ENCODE data around the gene SOX9.
"Not testable (repeated sequence)": the region's sequence is repeated elsewhere in the genome, so short reads cannot be mapped to it uniquely, and the experiment has no call there.

Gene SOX9

DNA sequence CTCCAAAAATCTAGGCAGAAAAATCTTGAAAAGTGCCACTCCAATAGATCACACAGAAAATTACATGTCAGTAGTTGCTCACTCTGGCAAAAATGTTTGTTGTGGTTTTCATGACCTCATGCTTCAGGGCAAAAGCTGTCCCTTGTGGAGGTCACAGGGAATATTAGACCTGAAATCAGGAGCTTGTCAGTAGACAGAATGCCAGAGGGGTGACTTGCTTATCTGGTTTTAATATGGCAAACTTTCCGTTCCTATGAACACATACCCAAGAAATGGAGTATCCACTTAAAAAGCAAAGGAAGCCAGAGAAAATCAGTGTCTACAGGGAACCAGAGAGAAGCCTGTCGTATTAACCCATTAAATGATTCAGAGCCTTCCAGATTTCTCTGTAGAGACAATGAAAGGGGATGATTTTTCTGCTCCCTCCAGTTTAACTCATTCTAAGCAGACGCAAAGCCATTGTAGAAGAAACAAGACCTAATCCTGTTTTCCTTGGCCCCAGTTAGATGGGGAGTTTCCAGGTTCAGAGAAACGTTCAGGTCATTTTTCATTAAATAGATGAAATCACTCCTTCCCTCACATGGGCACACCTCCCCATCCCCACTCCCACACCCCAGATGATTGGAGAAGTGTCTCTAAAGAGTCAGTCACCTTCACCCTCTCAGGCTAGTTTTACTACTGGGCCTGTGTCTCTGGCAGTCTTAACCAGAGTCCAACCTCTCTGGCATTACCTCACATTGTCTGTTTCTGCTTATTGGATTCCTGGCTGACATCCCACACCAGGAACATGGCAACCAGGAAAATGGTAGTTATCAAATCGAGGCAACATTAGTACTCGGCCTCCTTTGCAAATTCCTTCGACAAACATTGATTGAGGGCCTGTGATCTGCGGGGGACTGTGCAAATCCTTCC lies 6.0 kb downstream of the SOX9 start:
- DNase-seq: peak; percentile 76

DNA sequence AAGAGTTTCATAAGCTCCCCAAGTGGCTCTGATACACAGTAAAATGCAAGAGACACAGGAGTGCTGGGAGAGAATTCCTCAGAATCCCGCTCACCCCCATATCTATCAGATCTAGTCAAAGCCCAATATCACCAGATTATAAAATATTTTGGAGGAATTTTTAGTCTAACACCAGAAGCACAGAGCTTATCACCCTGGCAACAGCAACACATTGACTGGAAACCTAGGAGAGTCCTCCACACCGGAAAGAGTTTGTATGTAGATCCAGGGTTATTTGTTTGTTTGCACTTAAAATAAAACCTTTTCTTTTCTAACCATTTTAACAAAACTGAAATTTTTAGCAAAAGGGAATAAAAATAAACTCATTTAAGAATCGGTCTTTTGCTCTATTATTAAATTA lies 7.2 kb downstream of the SOX9 start:
- DNase-seq: no peak

- DNase-seq: peak; percentile 78
These were observed 14.0 kb downstream of the SOX9 start for GRCh38 chr17:72134608-72135394.

DNA sequence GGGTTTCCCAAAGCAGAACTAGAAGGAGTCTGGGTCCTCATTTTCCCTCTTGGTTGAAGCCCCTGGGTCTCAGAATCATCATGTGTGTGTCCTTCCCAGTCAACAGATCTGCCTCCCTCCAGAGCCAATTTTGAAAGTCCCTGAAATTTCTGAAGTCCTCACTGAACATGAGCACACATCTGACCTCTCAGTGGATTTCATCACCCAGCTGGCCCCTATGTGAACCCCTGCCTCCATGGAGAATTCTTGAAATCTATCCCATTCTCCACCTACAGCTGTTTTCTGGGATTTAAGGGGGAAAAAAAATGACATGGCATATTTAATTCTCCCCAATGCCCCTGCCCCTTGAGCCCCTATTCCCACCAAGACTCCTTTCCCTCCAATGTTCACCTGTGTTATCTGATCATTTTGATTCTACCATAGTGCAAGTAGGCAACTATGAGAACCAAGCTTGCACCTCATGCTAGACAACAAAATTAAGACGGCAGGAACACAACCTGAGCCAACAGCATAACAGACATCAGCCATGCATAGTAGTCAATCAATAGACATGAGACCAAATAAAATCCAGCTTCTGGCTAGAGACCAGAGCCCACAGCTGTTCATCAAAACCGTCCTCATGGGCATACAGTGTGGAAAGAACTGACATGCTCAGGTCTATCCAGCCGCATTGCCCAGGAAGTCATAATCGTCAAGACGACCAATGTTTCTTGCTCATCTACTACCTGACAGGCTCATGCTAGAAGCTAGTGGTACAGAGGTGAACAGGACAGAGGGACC lies 14.9 kb downstream of the SOX9 start:
- DNase-seq: no peak

- DNase-seq: peak; percentile 59
These were observed 15.9 kb downstream of the SOX9 start for GRCh38 chr17:72136692-72137091.

GRCh38 chr17:72137161-72137560 lies 16.3 kb downstream of the SOX9 start:
- DNase-seq: no peak

DNA sequence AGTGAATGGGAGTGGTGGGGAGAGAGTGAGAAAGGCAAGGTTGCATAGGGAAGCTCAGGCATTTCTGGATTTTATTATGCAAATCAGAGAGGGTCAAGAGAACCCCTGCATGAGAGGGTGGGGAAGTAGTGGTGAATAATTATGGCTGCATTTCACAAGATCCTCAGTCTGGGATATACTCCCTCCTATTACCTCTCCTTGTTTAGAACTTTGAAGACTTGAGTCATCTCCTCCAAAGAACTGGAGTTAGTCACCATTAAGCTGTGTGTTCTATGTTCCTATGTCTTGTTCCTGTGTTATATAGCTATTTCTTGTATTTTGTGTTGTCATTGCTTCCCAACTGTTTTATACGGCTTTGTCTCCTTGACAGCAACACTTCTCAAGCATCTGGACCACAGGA lies 18.4 kb downstream of the SOX9 start:
- DNase-seq: no peak

GRCh38 chr17:72141336-72141735 lies 20.5 kb downstream of the SOX9 start:
- no peak for DNase-seq

- not testable (repeated sequence) for DNase-seq
These were observed 21.3 kb downstream of the SOX9 start for GRCh38 chr17:72142097-72142496.

DNA sequence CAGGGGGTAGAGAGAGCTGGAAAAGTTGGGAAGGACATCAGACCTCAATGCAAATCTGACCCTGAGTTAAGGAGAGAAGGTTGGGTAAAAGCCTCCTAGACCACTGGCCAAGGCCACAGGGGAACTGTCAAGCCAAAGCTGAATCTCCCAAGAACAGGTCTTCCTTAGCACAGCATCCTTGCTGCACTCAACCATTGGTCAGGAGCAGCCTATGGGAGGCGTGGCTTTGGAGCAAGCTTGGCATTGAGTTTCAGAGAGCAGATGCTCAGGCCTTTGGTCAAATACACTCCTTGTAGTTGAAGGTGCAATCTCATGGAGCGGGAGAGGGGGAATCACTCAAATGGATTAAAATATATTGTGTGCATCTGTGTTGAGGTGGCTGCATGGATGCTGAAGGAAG lies 21.8 kb downstream of the SOX9 start:
- DNase-seq: no peak

- DNase-seq: no peak
These were observed 22.4 kb downstream of the SOX9 start for GRCh38 chr17:72143245-72143644.

- no peak for DNase-seq
These were observed 23.3 kb downstream of the SOX9 start for GRCh38 chr17:72144101-72144500.

GRCh38 chr17:72145562-72145961 lies 24.7 kb downstream of the SOX9 start:
- no peak for DNase-seq

DNA sequence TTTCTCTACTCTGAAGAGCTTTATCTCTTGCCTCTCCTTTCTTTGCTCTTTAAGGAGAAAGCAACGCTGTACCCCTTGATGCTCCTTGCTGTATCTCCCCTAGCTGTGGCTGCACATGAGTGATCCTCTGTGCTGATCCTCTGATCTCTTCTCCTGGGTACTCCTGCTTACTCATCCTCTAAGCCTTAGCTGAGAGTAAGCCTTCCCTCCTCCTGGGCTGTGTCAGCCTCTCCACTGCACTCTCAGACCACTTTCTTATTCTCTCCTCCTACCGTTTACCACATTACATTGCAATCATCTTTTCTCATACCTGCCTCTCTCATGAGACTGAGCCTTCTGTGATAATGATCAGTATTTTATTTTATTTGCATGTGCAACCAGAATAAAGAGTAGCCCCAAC lies 25.1 kb downstream of the SOX9 start:
- no peak for DNase-seq

DNA sequence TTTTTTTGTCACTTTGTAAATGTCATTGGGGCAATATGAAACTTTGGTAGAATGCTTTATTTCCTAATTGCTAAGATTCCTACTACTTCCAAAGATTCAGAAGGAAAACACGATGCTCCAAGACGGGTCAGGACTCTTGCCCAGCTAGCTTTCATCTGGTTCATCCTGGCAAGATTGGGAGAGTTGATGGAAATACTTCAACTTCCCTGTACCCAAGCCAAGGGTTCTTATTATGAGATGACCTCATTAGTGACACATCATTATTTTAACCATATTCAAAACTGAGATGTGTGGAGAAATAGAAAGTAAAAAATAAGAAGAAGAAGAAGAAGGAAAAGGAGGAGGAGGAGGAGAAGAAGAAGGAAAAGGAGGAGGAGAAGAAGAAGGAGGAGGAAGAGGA lies 25.6 kb downstream of the SOX9 start:
- no peak for DNase-seq

- DNase-seq: no peak
These were observed 30.0 kb downstream of the SOX9 start for GRCh38 chr17:72150632-72151460.

DNA sequence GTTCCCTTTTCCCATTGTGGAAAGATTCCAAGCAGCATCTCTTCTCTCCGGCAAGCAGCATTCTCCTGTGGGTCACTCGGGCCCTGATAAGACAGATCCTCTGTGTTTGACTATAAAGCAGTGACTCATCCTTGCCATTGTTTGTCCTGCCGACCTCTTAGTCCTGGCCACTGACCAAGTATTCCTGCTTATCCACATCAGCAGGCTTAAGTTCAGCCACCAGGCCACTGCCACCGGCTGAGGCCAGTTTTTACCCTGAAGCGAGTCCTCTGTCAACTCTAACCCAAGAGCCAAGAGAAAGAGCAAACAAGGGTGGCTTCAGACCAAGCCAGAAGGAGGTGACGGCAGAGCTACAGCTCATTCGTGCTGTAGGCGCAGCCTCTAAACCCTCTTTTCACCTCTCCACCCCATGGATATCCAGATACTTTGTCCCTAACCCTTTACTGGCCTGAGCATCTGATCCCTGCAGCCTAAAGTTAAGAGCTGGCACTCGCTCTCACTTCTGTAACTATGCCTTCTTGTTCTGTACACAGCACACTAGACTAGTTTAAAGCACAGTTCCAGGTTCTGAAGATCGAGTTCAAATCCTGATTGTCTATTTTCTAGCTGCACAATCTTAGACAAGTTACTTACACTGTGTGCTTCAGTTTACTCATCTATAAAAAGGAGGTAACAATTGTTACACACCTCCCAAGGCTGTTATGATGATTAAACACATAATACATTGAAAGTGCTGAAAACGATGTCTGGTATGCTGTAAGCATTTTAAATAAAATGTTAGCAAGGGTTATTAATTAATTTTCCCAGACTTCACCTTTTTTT lies 31.0 kb downstream of the SOX9 start:
- peak; percentile 56 for DNase-seq

DNA sequence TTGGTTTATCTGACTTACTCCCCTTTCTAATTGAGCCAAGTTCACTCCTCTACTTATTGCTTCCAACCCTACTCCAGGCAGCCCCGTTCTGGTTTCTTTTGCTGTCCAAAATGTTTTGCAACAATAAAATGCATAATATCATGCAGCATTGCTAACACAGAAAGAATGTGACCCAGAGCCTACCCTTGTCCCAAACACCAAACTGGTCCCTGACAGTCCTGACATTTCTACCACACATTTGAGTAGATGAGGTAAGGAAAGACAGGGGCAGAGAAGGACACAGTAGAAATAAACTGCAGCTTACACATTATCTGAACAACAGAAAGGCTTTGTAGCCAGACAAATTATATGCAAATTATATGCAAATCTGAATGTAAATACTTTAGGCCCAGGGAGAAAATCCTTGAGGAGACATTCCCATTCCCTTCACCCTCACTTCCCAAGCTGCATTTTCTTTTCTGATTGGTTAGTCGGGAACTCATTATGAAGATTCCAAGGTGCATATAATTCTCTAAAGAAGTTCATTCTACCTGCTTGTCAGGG lies 31.6 kb downstream of the SOX9 start:
- no peak for DNase-seq

- DNase-seq: peak; percentile 57
These were observed 38.4 kb downstream of the SOX9 start for GRCh38 chr17:72158895-72159885.

DNA sequence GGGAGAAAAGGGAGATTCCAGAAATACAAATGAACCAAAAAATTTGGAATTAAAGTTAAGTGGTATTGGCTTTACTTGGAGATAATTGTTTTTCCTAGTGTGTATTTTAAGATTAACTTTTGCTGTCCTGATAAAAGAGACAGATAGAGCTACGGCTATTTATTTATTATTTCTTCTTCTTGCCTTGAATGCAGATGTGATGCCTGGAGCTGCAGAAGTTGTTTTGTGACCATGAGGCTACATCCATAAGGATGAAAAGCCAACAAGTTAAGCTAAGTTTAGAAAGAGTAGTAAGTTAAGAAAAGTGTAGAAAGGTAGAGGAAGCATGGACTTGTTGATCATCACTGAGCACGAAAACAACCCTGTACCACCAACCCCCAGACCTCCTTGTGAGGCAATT lies 41.7 kb downstream of the SOX9 start:
- no peak for DNase-seq

Measured in fibroblast of upper back skin (primary cell).